Subcutaneous abdominal adipose tissue (tissue), 5 donors: Measurements from ENCODE around the gene SIX2.

Experiments used
- H3K27ac ChIP-seq: one replicate; pipeline ENCODE4 v1.7.0; 2013; ENCODE audit warnings: low read depth, mild to moderate bottlenecking, inconsistent platforms, low read length, moderate library complexity
- H3K27me3 ChIP-seq, 5 donors: one replicate each; pipeline ENCODE4 v1.7.0; 2013; ENCODE audit warnings: low read length in 5 of 5, inconsistent platforms in 1 of 5; ENCODE audit not compliant: control insufficient read depth in 5 of 5, insufficient read depth in 4 of 5
- H3K36me3 ChIP-seq, 5 donors: one replicate each; pipeline ENCODE4 v1.7.0; 2013; ENCODE audit warnings: low read length in 5 of 5; ENCODE audit not compliant: control insufficient read depth in 5 of 5, insufficient read depth in 5 of 5
- H3K4me1 ChIP-seq, 5 donors: one replicate each; pipeline ENCODE4 v1.7.0; 2013; ENCODE audit warnings: low read length in 5 of 5, mild to moderate bottlenecking in 3 of 5, moderate library complexity in 1 of 5; ENCODE audit not compliant: control insufficient read depth in 5 of 5, insufficient read depth in 5 of 5
- H3K4me3 ChIP-seq, 5 donors: one replicate each; pipeline ENCODE4 v1.7.0; 2013; ENCODE audit warnings: low read length in 5 of 5, low read depth in 1 of 5
- H3K9ac ChIP-seq, 5 donors: one replicate each; pipeline ENCODE4 v1.7.0; 2013; ENCODE audit warnings: low read length in 5 of 5, mild to moderate bottlenecking in 4 of 5, moderate library complexity in 3 of 5
- H3K9me3 ChIP-seq, 5 donors: one replicate each; pipeline ENCODE4 v1.7.0; 2013; ENCODE audit warnings: low read length in 5 of 5; ENCODE audit not compliant: control insufficient read depth in 5 of 5
- donor health status: healthy.
- donor health status: healthy.
- donor health status: healthy.
- donor health status: healthy.
- donor health status: healthy.

SIX2 gene

DNA sequence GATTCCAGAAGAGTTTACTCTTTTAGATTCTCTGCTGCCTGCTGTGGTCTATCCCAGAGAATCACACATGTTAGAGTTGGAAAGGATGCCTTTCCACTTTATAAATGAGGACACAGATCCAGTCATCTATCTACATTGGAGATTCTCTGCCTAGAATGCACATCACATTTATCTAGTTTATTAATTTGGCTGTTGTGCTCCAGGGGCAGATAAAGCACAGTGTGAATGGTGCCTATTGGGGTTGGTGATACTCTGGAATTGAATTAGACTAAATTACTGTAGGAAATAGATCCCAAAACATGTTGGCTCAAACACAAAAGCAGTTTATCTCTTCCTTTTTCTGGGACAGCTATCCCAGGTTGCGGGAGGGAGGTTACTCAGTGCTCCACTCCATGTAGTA lies 14.9 kb downstream of the SIX2 start:
- Histone ChIP-seq H3K4me3 (no peak overlapping the region), H3K9ac (no peak overlapping the region), H3K27me3 (peaks cover 6 to 18% (median 14%) of the 10 kb centered on the region in 5 donors), H3K36me3 (no peaks in the 10 kb centered on the region), H3K27ac (no peak overlapping the region), H3K4me1 (no peaks in the 10 kb centered on the region), H3K9me3 (peaks cover 0 to 2% (median 0%) of the 10 kb centered on the region in 5 donors)

DNA sequence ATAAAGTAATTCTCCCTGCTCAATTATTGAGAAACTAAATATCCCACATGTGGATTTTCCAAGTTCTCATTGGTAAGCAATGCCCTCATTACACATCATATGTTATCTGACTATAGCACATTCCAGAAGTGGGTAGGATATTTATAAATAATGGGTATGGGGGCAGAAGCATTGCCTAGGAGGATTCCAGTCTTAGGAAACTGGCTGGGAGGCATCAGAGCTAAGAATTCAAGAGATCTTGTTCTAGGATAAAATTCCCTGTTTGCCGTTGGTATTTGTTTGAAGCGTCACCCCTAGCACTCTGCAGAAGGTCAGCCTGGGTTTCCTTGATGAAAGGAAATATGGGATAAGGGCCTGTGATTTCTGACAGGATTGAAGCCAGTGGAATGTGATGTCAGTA lies 20.1 kb downstream of the SIX2 start:
- peaks cover 0 to 17% (median 14%) of the 10 kb centered on the region in 5 donors for H3K9me3 ChIP-seq
- H3K36me3 ChIP-seq = no peaks in the 10 kb centered on the region
- no peaks in the 10 kb centered on the region for H3K4me1 ChIP-seq
- no peak overlapping the region for H3K9ac ChIP-seq
- no peak overlapping the region for H3K4me3 ChIP-seq
- no peak overlapping the region for H3K27ac ChIP-seq
- H3K27me3 ChIP-seq = no peaks in the 10 kb centered on the region

DNA sequence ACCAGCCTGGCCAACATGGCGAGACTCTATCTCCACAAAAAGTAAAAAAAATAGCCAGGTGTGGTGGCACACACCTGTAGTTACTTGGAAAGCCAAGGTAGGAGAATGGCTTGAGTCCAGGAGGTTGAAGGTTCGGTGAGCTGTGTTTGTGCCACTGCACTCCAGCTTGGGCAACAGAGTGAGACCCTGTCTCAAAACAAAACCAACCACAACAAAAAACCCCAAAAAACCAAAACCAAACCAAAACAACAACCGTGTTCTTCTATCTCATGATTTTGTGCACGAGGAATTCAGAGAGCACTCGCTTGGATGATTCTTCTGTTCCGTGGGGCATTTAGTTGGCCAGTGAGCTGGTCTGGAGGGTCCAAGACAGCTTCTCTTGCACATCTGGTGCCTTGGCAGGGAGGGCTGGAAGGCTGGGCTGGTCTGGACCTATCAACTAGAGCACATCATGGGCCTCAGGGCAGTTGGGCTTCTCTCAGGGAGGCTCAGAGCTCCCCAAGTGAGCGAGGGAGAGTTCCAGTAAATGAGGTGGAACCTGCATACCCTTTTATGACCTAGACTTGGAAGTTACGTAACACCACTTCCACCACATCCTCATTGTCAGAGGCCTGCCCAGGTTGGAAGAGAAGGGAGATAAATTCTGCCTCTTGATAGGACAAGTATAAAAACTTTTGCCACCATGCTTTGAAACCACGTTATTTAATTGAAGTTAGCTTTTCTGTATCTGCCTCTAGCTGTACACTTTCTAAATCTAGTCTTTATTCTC lies 25.2 kb downstream of the SIX2 start:
- no peaks in the 10 kb centered on the region for H3K36me3 ChIP-seq
- H3K9ac ChIP-seq = no peak overlapping the region
- no peak overlapping the region for H3K27ac ChIP-seq
- peaks cover 0 to 4% (median 0%) of the 10 kb centered on the region in 5 donors for H3K4me1 ChIP-seq
- H3K4me3 ChIP-seq = no peak overlapping the region
- peaks cover 0 to 16% (median 14%) of the 10 kb centered on the region in 5 donors for H3K9me3 ChIP-seq
- H3K27me3 ChIP-seq = peaks cover 0 to 7% (median 2%) of the 10 kb centered on the region in 5 donors

DNA sequence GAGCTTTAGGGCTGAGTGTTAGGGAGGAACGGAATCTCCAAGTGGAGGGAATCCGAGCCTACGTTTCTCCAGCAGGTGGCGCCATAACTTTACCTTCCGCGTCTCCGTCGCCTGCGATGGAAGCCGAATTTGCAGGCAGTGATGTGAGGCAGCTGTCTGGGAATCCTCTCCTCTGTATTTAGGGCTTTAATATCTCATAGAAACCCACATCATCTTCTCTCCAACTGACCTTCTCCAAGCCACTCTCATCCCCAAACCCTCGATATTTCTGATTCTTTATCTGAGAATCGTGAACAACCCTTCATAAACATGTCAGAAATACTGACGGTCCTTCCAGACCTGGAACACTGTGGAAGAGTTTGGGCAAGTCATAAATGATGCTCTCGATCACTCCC lies 27.5 kb downstream of the SIX2 start:
- no peaks in the 10 kb centered on the region for H3K36me3 ChIP-seq
- peaks cover 0 to 4% (median 0%) of the 10 kb centered on the region in 5 donors for H3K4me1 ChIP-seq
- H3K9ac ChIP-seq = no peak overlapping the region
- H3K9me3 ChIP-seq = no peaks in the 10 kb centered on the region
- H3K4me3 ChIP-seq = no peak overlapping the region
- H3K27me3 ChIP-seq = peaks cover 0 to 9% (median 6%) of the 10 kb centered on the region in 5 donors
- no peak overlapping the region for H3K27ac ChIP-seq

GRCh38 chr2:44980751-44981713 lies 28.2 kb downstream of the SIX2 start:
- Histone ChIP-seq H3K27ac (no peak overlapping the region), H3K9me3 (no peaks in the 10 kb centered on the region), H3K4me1 (peaks cover 0 to 4% (median 0%) of the 10 kb centered on the region in 5 donors), H3K4me3 (no peak overlapping the region), H3K36me3 (no peaks in the 10 kb centered on the region), H3K27me3 (peaks cover 0 to 13% (median 8%) of the 10 kb centered on the region in 5 donors), H3K9ac (no peak overlapping the region)

- Histone ChIP-seq H3K36me3 (no peaks in the 10 kb centered on the region), H3K9me3 (no peaks in the 10 kb centered on the region), H3K4me1 (peaks cover 0 to 4% (median 0%) of the 10 kb centered on the region in 5 donors), H3K27me3 (peaks cover 0 to 19% (median 12%) of the 10 kb centered on the region in 5 donors), H3K9ac (no peak overlapping the region), H3K27ac (no peak overlapping the region), H3K4me3 (no peak overlapping the region)
These were observed 29.7 kb downstream of the SIX2 start for GRCh38 chr2:44979581-44979980.

- Histone ChIP-seq H3K27me3 (peaks cover 8 to 34% (median 20%) of the 10 kb centered on the region in 5 donors), H3K4me1 (peaks cover 0 to 5% (median 0%) of the 10 kb centered on the region in 5 donors), H3K36me3 (no peaks in the 10 kb centered on the region), H3K27ac (no peak overlapping the region), H3K9ac (no peak overlapping the region), H3K4me3 (no peak overlapping the region), H3K9me3 (no peaks in the 10 kb centered on the region)
These were observed 33.4 kb downstream of the SIX2 start for GRCh38 chr2:44975571-44976450.

GRCh38 chr2:44974064-44974715 lies 35.1 kb downstream of the SIX2 start:
- Histone ChIP-seq H3K4me1 (peaks cover 0 to 5% (median 0%) of the 10 kb centered on the region in 5 donors), H3K9me3 (no peaks in the 10 kb centered on the region), H3K27ac (no peak overlapping the region), H3K36me3 (no peaks in the 10 kb centered on the region), H3K27me3 (peaks cover 10 to 34% (median 20%) of the 10 kb centered on the region in 5 donors), H3K9ac (no peak overlapping the region), H3K4me3 (no peak overlapping the region)
